ENCODE results near the gene ANXA8.

DNA sequence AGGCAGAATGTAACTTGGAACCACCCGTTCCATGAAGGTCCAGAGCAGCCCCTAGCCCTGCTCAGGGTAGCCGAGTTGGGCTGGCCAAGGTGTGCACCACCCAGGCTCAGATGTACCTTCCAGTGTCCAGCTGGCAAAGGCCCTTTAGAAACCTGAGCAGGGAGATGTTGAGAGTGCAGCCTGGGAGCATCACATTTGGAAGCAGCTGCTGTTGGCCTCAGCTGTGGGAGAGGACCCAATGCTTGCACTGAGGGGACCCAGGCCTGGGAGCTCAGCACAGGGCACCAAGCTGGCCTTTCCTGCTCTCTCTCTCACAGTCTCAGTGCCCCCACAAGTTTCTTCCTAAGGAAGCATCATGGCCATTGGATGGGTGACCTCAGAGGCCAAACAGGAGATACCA, 33.5 kb downstream of the ANXA8 start:
- TF ChIP-seq, protein P1, sequence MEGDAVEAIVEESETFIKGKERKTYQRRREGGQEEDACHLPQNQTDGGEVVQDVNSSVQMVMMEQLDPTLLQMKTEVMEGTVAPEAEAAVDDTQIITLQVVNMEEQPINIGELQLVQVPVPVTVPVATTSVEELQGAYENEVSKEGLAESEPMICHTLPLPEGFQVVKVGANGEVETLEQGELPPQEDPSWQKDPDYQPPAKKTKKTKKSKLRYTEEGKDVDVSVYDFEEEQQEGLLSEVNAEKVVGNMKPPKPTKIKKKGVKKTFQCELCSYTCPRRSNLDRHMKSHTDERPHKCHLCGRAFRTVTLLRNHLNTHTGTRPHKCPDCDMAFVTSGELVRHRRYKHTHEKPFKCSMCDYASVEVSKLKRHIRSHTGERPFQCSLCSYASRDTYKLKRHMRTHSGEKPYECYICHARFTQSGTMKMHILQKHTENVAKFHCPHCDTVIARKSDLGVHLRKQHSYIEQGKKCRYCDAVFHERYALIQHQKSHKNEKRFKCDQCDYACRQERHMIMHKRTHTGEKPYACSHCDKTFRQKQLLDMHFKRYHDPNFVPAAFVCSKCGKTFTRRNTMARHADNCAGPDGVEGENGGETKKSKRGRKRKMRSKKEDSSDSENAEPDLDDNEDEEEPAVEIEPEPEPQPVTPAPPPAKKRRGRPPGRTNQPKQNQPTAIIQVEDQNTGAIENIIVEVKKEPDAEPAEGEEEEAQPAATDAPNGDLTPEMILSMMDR (IDR thresholded peaks at IDR 0.05), result no peak
- TF ChIP-seq EP300 (IDR thresholded peaks at IDR 0.05), result no peak
- no peak for TF ChIP-seq POLR2AphosphoS5 (IDR thresholded peaks at IDR 0.05)
- TF ChIP-seq POLR2A (IDR thresholded peaks at IDR 0.05), result no peak
